Esophagus squamous epithelium (tissue), 5 donors: Measurements from ENCODE around the gene ATP8A2. TPM values are rescaled to one million over a fixed set of nuclear protein-coding genes. Genes with fewer than 3 reads are reported as not detected.

Source experiments
- DNase-seq: peaks from one replicate; lab custom pipeline; 2025; lab: John Stamatoyannopoulos, UW
- H3K27ac ChIP-seq, 4 donors: fragments of 200-600 bp; sonication (generic); one replicate each; pipeline ENCODE4 v1.5.1; 2016 to 2019; ENCODE audit warnings: mild to moderate bottlenecking in 1 of 4
- H3K27me3 ChIP-seq, 4 donors: fragments of 200-600 bp; sonication (generic); 1 replicate in 3 of 4; 2 replicates in 1 of 4; pipeline versions ENCODE4 v1.5.1 to v1.6.0; 2017 to 2021; ENCODE audit warnings: antibody characterized with exemption in 1 of 4
- H3K36me3 ChIP-seq, 3 donors: fragments of 200-600 bp; sonication (generic); one replicate each; pipeline ENCODE4 v1.5.1; 2016 to 2019
- H3K4me1 ChIP-seq, 3 donors: fragments of 200-600 bp; sonication (generic); one replicate each; pipeline ENCODE4 v1.5.1; 2017 to 2019
- H3K4me3 ChIP-seq, 4 donors: fragments of 200-600 bp; sonication (generic); 1 replicate in 3 of 4; 2 replicates in 1 of 4; pipeline ENCODE4 v1.5.1; 2016 to 2019; ENCODE audit warnings: mild to moderate bottlenecking in 2 of 4, moderate library complexity in 1 of 4
- H3K9me3 ChIP-seq, 3 donors: fragments of 200-600 bp; sonication (generic); one replicate each; pipeline ENCODE4 v1.5.1; 2016 to 2019
- CTCF ChIP-seq, 6 experiments: fragments of 450-650 bp in 4 of 6; fragments of 200-600 bp in 2 of 6; sonication (generic) in 2 of 6; IDR thresholded peaks; one replicate each; pipeline ENCODE4 v1.5.1; 2016 to 2019; ENCODE audit warnings: antibody characterized with exemption in 6 of 6, mild to moderate bottlenecking in 4 of 6, moderate library complexity in 4 of 6
- POLR2A ChIP-seq, 4 donors: fragments of 450-650 bp; IDR thresholded peaks; one replicate each; pipeline ENCODE4 v1.6.1; 2017; ENCODE audit warnings: antibody characterized with exemption in 4 of 4, mild to moderate bottlenecking in 4 of 4, moderate library complexity in 3 of 4
- WGBS, 2 donors: methylation state at CpG; one replicate each; pipeline ENCODE4 v1.1.5; 2018; 5-methylcytosine and 5-hydroxymethylcytosine counted together
- intact Hi-C: fragments of 100-400 bp; cut with DNase I; formaldehyde crosslinking; loops from one replicate; pipeline ENCODE4 v1.15.0; 2022
- total RNA-seq, 4 donors: library from RNA; depleted of rRNA; stranded (reverse); fragments of >200 nt; gene quantifications; one replicate each; pipeline ENCODE4 v1.1.0, GENCODE V29; 2016
- donor health status: DM: yes; HTN: yes; CAD: no.

The ATP8A2 gene
- total RNA-seq, 4 donors from 2014 or later, result not detected

GRCh38 chr13:25345576-25345975, 26.2 kb upstream of the ATP8A2 start:
- Histone ChIP-seq H3K27me3 (no peaks in the 10 kb centered on the region), H3K9me3 (no peaks in the 10 kb centered on the region), H3K4me1 (no peaks in the 10 kb centered on the region), H3K27ac (no peak overlapping the region), H3K4me3 (no peak overlapping the region), H3K36me3 (peaks cover 0 to 8% (median 0%) of the 10 kb centered on the region in 3 donors)
- no peak for DNase-seq
- intact Hi-C loops, result no loop called here
- TF ChIP-seq POLR2A (IDR thresholded peaks at IDR 0.05), result no peak
- no peak for TF ChIP-seq CTCF (IDR thresholded peaks at IDR 0.05)
- WGBS, 2 donors, result 79 to 86% methylated on average over 2 of the region's 2 CpGs

GRCh38 chr13:25347151-25347550, 24.6 kb upstream of the ATP8A2 start:
- no peaks in the 10 kb centered on the region for H3K27me3 ChIP-seq
- 72 to 73% methylated on average over 2 of the region's 2 CpGs for WGBS, 2 donors
- no peaks in the 10 kb centered on the region for H3K4me1 ChIP-seq
- no peak overlapping the region for H3K4me3 ChIP-seq
- no peak for DNase-seq
- TF ChIP-seq POLR2A (IDR thresholded peaks at IDR 0.05) (no peak), CTCF (IDR thresholded peaks at IDR 0.05) (no peak)
- intact Hi-C loops, result no loop called here
- no peaks in the 10 kb centered on the region for H3K9me3 ChIP-seq
- no peaks in the 10 kb centered on the region for H3K36me3 ChIP-seq
- no peak overlapping the region for H3K27ac ChIP-seq

- Histone ChIP-seq H3K4me3 (no peak overlapping the region), H3K27me3 (peaks cover 0 to 18% (median 0%) of the 10 kb centered on the region in 4 donors), H3K27ac (no peak overlapping the region), H3K9me3 (no peaks in the 10 kb centered on the region), H3K4me1 (no peaks in the 10 kb centered on the region), H3K36me3 (no peaks in the 10 kb centered on the region)
- intact Hi-C loops, result no loop called here
- TF ChIP-seq POLR2A (IDR thresholded peaks at IDR 0.05) (no peak), CTCF (IDR thresholded peaks at IDR 0.05) (no peak)
- 84 to 91% methylated on average over 1 of the region's 1 CpG for WGBS, 2 donors
- no peak for DNase-seq
Measured at GRCh38 chr13:25351404-25351803, 20.4 kb upstream of the ATP8A2 start.

- H3K27me3 ChIP-seq, result peaks cover 0 to 18% (median 0%) of the 10 kb centered on the region in 4 donors
- intact Hi-C loops, result no loop called here
- 42 to 54% methylated on average over 3 of the region's 3 CpGs for WGBS, 2 donors
Measured at GRCh38 chr13:25352230-25352629, 19.5 kb upstream of the ATP8A2 start.

GRCh38 chr13:25352806-25353205, 19.0 kb upstream of the ATP8A2 start:
- Histone ChIP-seq H3K36me3 (no peaks in the 10 kb centered on the region), H3K4me1 (no peaks in the 10 kb centered on the region), H3K27ac (no peak overlapping the region), H3K9me3 (no peaks in the 10 kb centered on the region), H3K27me3 (peaks cover 0 to 18% (median 0%) of the 10 kb centered on the region in 4 donors), H3K4me3 (no peak overlapping the region)
- TF ChIP-seq POLR2A (IDR thresholded peaks at IDR 0.05) (no peak), CTCF (IDR thresholded peaks at IDR 0.05) (no peak)
- WGBS, 2 donors, result 65 to 73% methylated on average over 4 of the region's 4 CpGs
- DNase-seq, result no peak
- intact Hi-C loops, result no loop called here

More at GRCh38 chr13:25352230-25352629, 19.5 kb upstream of the ATP8A2 start:
- no peaks in the 10 kb centered on the region for H3K4me1 ChIP-seq
- no peak overlapping the region for H3K27ac ChIP-seq
- TF ChIP-seq CTCF (IDR thresholded peaks at IDR 0.05) (no peak), POLR2A (IDR thresholded peaks at IDR 0.05) (no peak)
- H3K9me3 ChIP-seq, result no peaks in the 10 kb centered on the region
- DNase-seq, result no peak
- H3K4me3 ChIP-seq, result no peak overlapping the region
- H3K36me3 ChIP-seq, result no peaks in the 10 kb centered on the region
